Stimulated activated memory B cell treated with anti-CD40 and anti-IgM and Interleukin-4, amounts not matched to agents 10 μg/mL and 1 μg/mL and 100 μg/mL, for 72 hours (primary cell): Measurements from ENCODE around the gene SLC15A3.
"Not testable (repeated sequence)": the region's sequence is repeated elsewhere in the genome, so short reads cannot be mapped to it uniquely, and the experiment has no call there.

Experiments used
- ATAC-seq: fragments of 150-1000 bp; cut with Tn5 transposase; 2 replicates; pipeline ENCODE4 v1.10.0; 2021
- H3K27ac Mint-ChIP-seq: one replicate; pipeline ENCODE4 v1.8.0; 2022; ENCODE audit warnings: mild to moderate bottlenecking, mixed read lengths
- H3K27me3 Mint-ChIP-seq: one replicate; pipeline ENCODE4 v1.8.0; 2022; ENCODE audit warnings: mixed read lengths
- H3K36me3 Mint-ChIP-seq: one replicate; pipeline ENCODE4 v1.8.0; 2022; ENCODE audit warnings: mixed read lengths
- H3K4me1 Mint-ChIP-seq: one replicate; pipeline ENCODE4 v1.8.0; 2022; ENCODE audit warnings: mixed read lengths
- H3K4me3 Mint-ChIP-seq: one replicate; pipeline ENCODE4 v1.8.0; 2022; ENCODE audit warnings: mild to moderate bottlenecking, moderate library complexity, mixed read lengths
- H3K9me3 Mint-ChIP-seq: one replicate; pipeline ENCODE4 v1.8.0; 2022; ENCODE audit warnings: mixed read lengths

Gene SLC15A3

DNA sequence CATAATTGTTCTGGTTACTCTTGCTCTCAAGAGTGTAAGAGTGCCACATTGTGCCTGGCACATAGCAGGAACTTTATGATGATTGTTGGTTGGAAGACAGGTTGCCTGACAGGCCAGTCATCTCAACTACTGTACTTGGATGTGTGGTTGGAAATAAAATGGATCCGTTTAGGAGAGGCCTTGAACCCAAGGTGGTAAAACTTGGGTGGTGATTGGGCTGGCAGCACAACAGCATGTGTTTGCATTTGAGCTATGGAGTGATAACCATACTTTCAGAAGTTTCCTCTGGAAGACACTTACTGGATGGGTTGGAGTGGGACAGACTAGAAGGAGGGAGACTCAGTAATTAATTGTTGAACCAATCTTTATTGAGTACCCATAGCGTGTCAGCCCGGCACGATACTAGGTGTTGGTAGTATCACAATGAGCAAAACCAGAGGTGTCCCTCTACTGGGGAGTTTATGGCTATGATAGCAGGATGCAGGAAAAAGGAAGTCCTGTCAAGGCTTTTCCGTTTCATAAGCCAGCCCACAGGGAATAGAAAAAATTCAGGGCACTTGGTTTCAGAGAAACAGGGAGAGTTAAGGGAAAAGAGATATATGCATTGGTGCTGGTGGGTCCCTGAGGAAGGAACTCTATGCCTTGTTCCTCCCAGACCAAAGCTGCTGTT, 41.1 kb downstream of the SLC15A3 start:
- H3K27ac Mint-ChIP-seq = peak overlapping the region; percentile 95
- peak overlapping the region; percentile 5 for H3K4me3 Mint-ChIP-seq
- ATAC-seq = no peak

GRCh38 chr11:60910281-60910687, 41.7 kb downstream of the SLC15A3 start:
- ATAC-seq = peak; percentile 66
- H3K36me3 Mint-ChIP-seq = peaks cover 21% of the 10 kb centered on the region
- peaks cover 11% of the 10 kb centered on the region for H3K9me3 Mint-ChIP-seq
- no peaks in the 10 kb centered on the region for H3K27me3 Mint-ChIP-seq
- H3K4me3 Mint-ChIP-seq = peak overlapping the region; percentile 10
- peaks cover 78% of the 10 kb centered on the region for H3K4me1 Mint-ChIP-seq
- H3K27ac Mint-ChIP-seq = peak overlapping the region; percentile 95

More for the DNA sequence above, 41.1 kb downstream of the SLC15A3 start:
- Mint-ChIP-seq H3K27me3 (no peaks in the 10 kb centered on the region), H3K36me3 (peaks cover 23% of the 10 kb centered on the region), H3K9me3 (peaks cover 11% of the 10 kb centered on the region), H3K4me1 (peaks cover 78% of the 10 kb centered on the region)

- not testable (repeated sequence) for H3K4me3 Mint-ChIP-seq, ATAC-seq, H3K27me3 Mint-ChIP-seq
- H3K36me3 Mint-ChIP-seq = peaks cover 21% of the 10 kb centered on the region
- H3K4me1 Mint-ChIP-seq = peaks cover 78% of the 10 kb centered on the region
- peaks cover 11% of the 10 kb centered on the region for H3K9me3 Mint-ChIP-seq
- H3K27ac Mint-ChIP-seq = peak overlapping the region; percentile 95
These were observed 42.2 kb downstream of the SLC15A3 start for GRCh38 chr11:60909680-60910280.

- no peaks in the 10 kb centered on the region for H3K27me3 Mint-ChIP-seq
- H3K27ac Mint-ChIP-seq = peak overlapping the region; percentile 95
- H3K4me3 Mint-ChIP-seq = no peak overlapping the region
- no peak for ATAC-seq
- H3K9me3 Mint-ChIP-seq = peaks cover 11% of the 10 kb centered on the region
- H3K36me3 Mint-ChIP-seq = peaks cover 22% of the 10 kb centered on the region
- peaks cover 87% of the 10 kb centered on the region for H3K4me1 Mint-ChIP-seq
These were observed 43.2 kb downstream of the SLC15A3 start for GRCh38 chr11:60908803-60909202.

- Mint-ChIP-seq H3K36me3 (peaks cover 39% of the 10 kb centered on the region), H3K27me3 (no peaks in the 10 kb centered on the region), H3K9me3 (peaks cover 11% of the 10 kb centered on the region), H3K27ac (peak within 1 kb of the TSS; percentile 95), H3K4me1 (peaks cover 74% of the 10 kb centered on the region), H3K4me3 (peak within 1 kb of the TSS; percentile 92)
- ATAC-seq = peak; percentile 92
These were observed 45.6 kb downstream of the SLC15A3 start, which contains the start of gene PRPF19 for GRCh38 chr11:60906132-60906972. TSS of gene PRPF19 (minus strand) at chr11:60906585. CDS start at chr11:60906382, 203 bp downstream.

DNA sequence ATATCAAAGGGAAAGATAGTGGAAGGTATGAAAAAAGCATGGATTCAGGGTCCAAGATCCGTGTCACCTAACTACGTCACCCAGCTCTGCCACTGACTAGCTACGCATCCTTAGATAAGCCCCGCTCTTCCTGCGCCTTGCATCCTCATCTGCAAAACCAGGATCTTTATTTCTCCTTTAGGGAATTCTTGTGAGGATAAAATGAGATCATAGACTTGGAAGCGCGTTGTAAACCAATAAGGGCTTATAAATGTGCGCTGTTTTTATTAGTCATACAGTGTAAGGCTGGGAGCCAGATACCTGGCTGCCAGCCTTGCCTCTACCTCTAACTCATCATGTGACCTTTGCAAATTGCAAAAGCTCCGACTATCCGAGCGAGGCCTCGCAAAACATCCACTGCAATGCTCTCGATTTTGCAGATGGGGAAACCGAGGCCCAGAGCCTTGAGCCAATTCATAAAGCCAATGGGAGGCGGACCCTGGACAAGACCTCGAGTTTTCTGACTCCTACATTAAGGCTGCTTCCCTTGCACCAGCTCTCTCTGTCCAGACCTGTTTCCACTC, 46.3 kb downstream of the SLC15A3 start:
- Mint-ChIP-seq H3K4me3 (peak overlapping the region; percentile 92), H3K36me3 (peaks cover 44% of the 10 kb centered on the region), H3K27me3 (no peaks in the 10 kb centered on the region), H3K4me1 (peaks cover 67% of the 10 kb centered on the region), H3K9me3 (peaks cover 11% of the 10 kb centered on the region), H3K27ac (peak overlapping the region; percentile 95)
- ATAC-seq = no peak

GRCh38 chr11:60905047-60905446, 46.9 kb downstream of the SLC15A3 start:
- peaks cover 47% of the 10 kb centered on the region for H3K36me3 Mint-ChIP-seq
- H3K4me1 Mint-ChIP-seq = peaks cover 61% of the 10 kb centered on the region
- peaks cover 11% of the 10 kb centered on the region for H3K9me3 Mint-ChIP-seq
- H3K27ac Mint-ChIP-seq = peak overlapping the region; percentile 95
- H3K4me3 Mint-ChIP-seq = peak overlapping the region; percentile 92
- no peaks in the 10 kb centered on the region for H3K27me3 Mint-ChIP-seq
- ATAC-seq = no peak

DNA sequence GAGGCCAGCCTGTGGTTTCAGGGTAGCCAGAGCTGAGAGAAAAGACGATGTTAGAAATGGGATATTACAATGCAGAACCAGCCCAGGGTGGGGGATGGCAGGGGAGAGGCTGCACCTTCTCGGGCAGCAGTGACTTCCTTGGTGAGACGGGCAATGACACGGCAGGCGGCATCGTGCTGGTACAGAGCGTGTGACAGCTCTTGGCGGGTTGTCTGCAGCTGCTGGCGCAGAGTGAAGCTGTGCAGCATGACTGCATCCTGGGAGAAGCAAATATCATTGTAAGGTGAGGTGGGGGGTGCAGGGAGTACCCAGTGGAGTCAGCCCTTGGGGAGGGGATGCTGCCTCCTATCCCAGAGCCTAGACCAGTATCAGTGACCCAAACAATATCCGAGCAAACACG, 49.4 kb downstream of the SLC15A3 start:
- Mint-ChIP-seq H3K36me3 (peaks cover 52% of the 10 kb centered on the region), H3K9me3 (peaks cover 1% of the 10 kb centered on the region), H3K27me3 (no peaks in the 10 kb centered on the region), H3K4me3 (no peak overlapping the region), H3K4me1 (peaks cover 55% of the 10 kb centered on the region), H3K27ac (no peak overlapping the region)
- ATAC-seq = no peak

DNA sequence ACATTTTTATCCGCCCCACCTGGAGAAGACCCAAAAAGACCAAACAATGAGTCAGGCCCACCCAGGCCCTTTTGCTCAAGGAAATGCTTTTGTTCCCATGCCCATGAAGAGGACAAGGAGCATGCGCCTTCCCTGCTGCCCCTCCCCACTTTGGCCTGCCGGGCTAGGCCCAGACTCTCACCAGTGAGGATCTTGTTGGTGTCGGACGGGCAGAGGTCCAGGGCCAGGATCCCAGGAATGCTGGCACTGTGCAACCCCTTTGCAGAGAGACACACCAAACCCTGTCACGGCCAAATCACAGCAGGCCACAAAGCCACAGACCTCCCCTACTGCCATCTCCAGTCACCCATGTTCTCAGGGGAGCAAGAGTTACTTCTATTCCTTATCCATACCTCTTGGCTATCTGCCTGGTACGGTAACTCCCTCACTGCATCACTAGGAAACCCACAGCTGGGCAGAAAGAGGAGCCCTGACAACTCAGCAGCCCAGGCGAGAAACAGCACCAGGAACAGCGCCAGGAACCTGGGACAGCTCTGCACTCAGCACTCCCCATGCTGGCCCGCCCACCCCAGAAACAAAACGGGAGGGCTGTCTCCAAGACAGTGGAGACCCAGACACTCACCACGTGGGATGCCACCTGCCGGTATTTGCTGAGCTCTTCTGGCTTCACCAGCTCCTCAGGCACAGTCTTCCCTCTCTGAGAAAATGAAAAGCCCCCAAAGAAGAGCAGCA, 51.1 kb downstream of the SLC15A3 start:
- no peak for ATAC-seq
- Mint-ChIP-seq H3K4me1 (peaks cover 46% of the 10 kb centered on the region), H3K4me3 (no peak overlapping the region), H3K27ac (no peak overlapping the region), H3K9me3 (no peaks in the 10 kb centered on the region), H3K27me3 (no peaks in the 10 kb centered on the region), H3K36me3 (peaks cover 57% of the 10 kb centered on the region)

DNA sequence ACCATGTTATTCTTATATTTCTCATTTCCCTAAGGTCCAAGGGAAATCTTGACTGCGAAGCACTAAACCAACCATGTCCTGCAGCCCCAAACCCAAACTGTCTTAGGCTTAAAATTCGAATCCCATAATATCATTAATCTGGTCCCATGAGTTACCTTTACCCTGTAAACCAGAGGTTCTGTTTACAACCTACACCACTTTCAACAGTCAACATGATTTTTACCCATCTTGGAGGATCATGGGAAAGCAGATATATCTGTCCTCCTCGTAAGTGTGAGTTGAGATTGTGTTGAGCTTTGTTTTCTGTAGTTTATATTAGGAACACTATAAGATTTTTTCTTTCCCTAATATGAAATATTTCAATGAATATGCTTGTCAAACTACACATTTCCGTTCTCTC, 52.0 kb downstream of the SLC15A3 start:
- peaks cover 38% of the 10 kb centered on the region for H3K4me1 Mint-ChIP-seq
- no peak for ATAC-seq
- peaks cover 66% of the 10 kb centered on the region for H3K36me3 Mint-ChIP-seq
- H3K27me3 Mint-ChIP-seq = no peaks in the 10 kb centered on the region
- H3K27ac Mint-ChIP-seq = no peak overlapping the region
- no peaks in the 10 kb centered on the region for H3K9me3 Mint-ChIP-seq
- no peak overlapping the region for H3K4me3 Mint-ChIP-seq

- no peaks in the 10 kb centered on the region for H3K9me3 Mint-ChIP-seq
- no peaks in the 10 kb centered on the region for H3K27me3 Mint-ChIP-seq
- ATAC-seq = peak; percentile 76
- peak overlapping the region; percentile 72 for H3K27ac Mint-ChIP-seq
- no peak overlapping the region for H3K4me3 Mint-ChIP-seq
- peaks cover 70% of the 10 kb centered on the region for H3K36me3 Mint-ChIP-seq
- peaks cover 31% of the 10 kb centered on the region for H3K4me1 Mint-ChIP-seq
These were observed 52.7 kb downstream of the SLC15A3 start for GRCh38 chr11:60899046-60899936.

DNA sequence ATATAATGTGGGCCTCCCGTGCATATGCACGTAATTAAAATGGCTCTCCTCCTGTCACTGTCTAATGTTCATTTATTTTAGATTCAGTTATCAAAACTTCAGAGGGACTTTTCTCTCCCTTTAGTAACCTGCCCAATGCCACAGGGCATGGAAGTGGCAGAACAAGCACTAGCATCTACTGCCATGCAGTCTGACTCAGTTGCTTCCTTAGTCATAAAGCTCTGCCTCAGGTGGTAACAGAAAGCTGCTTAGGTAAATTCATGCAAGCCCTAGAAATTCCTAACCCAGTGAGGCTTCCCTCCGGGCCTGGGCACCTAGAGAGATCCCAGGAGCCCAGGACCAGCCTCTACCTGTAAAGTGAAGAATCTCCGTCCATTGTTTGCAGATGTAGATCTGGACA, 54.5 kb downstream of the SLC15A3 start:
- Mint-ChIP-seq H3K27ac (peak overlapping the region; percentile 72), H3K9me3 (no peaks in the 10 kb centered on the region), H3K4me1 (peaks cover 21% of the 10 kb centered on the region), H3K4me3 (no peak overlapping the region), H3K27me3 (no peaks in the 10 kb centered on the region), H3K36me3 (peaks cover 67% of the 10 kb centered on the region)
- ATAC-seq = no peak

- H3K4me1 Mint-ChIP-seq = peaks cover 21% of the 10 kb centered on the region
- H3K9me3 Mint-ChIP-seq = no peaks in the 10 kb centered on the region
- peaks cover 72% of the 10 kb centered on the region for H3K36me3 Mint-ChIP-seq
- no peaks in the 10 kb centered on the region for H3K27me3 Mint-ChIP-seq
- no peak for ATAC-seq
- H3K4me3 Mint-ChIP-seq = no peak overlapping the region
- H3K27ac Mint-ChIP-seq = no peak overlapping the region
These were observed 56.3 kb downstream of the SLC15A3 start for GRCh38 chr11:60895687-60896086.
